Measurements from ENCODE around the gene TEAD1.

- TF ChIP-seq, protein P1, sequence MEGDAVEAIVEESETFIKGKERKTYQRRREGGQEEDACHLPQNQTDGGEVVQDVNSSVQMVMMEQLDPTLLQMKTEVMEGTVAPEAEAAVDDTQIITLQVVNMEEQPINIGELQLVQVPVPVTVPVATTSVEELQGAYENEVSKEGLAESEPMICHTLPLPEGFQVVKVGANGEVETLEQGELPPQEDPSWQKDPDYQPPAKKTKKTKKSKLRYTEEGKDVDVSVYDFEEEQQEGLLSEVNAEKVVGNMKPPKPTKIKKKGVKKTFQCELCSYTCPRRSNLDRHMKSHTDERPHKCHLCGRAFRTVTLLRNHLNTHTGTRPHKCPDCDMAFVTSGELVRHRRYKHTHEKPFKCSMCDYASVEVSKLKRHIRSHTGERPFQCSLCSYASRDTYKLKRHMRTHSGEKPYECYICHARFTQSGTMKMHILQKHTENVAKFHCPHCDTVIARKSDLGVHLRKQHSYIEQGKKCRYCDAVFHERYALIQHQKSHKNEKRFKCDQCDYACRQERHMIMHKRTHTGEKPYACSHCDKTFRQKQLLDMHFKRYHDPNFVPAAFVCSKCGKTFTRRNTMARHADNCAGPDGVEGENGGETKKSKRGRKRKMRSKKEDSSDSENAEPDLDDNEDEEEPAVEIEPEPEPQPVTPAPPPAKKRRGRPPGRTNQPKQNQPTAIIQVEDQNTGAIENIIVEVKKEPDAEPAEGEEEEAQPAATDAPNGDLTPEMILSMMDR (conservative IDR thresholded peaks at IDR 0.05; ENCODE audit: low read depth in 2 of 2) = no peak
- TF ChIP-seq POLR2AphosphoS5 (IDR thresholded peaks at IDR 0.05; ENCODE audit: low read depth) (no peak), EZH2phosphoT487 (IDR thresholded peaks at IDR 0.05; ENCODE audit: unreplicated experiment) (no peak), EZH2 (IDR thresholded peaks at IDR 0.05; ENCODE audit: low read depth, unreplicated experiment) (no peak), REST (IDR thresholded peaks at IDR 0.05; ENCODE audit: unreplicated experiment) (no peak), JUNB (IDR thresholded peaks at IDR 0.05; ENCODE audit: unreplicated experiment) (no peak), ZNF331 (CRISPR knock-in tag; IDR thresholded peaks at IDR 0.05; ENCODE audit: low read depth) (no peak), CREB1 (CRISPR knock-in tag; IDR thresholded peaks at IDR 0.05; ENCODE audit: low read depth) (no peak), NANOG (IDR thresholded peaks at IDR 0.05; ENCODE audit: borderline replicate concordance) (no peak)
- TF ChIP-seq, protein P2, sequence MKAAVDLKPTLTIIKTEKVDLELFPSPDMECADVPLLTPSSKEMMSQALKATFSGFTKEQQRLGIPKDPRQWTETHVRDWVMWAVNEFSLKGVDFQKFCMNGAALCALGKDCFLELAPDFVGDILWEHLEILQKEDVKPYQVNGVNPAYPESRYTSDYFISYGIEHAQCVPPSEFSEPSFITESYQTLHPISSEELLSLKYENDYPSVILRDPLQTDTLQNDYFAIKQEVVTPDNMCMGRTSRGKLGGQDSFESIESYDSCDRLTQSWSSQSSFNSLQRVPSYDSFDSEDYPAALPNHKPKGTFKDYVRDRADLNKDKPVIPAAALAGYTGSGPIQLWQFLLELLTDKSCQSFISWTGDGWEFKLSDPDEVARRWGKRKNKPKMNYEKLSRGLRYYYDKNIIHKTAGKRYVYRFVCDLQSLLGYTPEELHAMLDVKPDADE (IDR thresholded peaks at IDR 0.05) = no peak
Observed at GRCh38 chr11:12674936-12675696, 895 bp downstream of the TEAD1 start.
